Smooth muscle cell of trachea (primary cell): ENCODE data around the gene IL12RB2. TPM values are rescaled to one million over a fixed set of nuclear protein-coding genes. Genes with fewer than 3 reads are reported as not detected.

ENCODE experiments used
- total RNA-seq: library from RNA; depleted of rRNA; stranded (reverse); fragments of >200 nt; gene quantifications from 2 replicates; pipeline ENCODE4 v1.2.1, GENCODE V29; 2014

The IL12RB2 gene, protein sequence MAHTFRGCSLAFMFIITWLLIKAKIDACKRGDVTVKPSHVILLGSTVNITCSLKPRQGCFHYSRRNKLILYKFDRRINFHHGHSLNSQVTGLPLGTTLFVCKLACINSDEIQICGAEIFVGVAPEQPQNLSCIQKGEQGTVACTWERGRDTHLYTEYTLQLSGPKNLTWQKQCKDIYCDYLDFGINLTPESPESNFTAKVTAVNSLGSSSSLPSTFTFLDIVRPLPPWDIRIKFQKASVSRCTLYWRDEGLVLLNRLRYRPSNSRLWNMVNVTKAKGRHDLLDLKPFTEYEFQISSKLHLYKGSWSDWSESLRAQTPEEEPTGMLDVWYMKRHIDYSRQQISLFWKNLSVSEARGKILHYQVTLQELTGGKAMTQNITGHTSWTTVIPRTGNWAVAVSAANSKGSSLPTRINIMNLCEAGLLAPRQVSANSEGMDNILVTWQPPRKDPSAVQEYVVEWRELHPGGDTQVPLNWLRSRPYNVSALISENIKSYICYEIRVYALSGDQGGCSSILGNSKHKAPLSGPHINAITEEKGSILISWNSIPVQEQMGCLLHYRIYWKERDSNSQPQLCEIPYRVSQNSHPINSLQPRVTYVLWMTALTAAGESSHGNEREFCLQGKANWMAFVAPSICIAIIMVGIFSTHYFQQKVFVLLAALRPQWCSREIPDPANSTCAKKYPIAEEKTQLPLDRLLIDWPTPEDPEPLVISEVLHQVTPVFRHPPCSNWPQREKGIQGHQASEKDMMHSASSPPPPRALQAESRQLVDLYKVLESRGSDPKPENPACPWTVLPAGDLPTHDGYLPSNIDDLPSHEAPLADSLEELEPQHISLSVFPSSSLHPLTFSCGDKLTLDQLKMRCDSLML
- total RNA-seq = not detected in 2 replicates

DNA sequence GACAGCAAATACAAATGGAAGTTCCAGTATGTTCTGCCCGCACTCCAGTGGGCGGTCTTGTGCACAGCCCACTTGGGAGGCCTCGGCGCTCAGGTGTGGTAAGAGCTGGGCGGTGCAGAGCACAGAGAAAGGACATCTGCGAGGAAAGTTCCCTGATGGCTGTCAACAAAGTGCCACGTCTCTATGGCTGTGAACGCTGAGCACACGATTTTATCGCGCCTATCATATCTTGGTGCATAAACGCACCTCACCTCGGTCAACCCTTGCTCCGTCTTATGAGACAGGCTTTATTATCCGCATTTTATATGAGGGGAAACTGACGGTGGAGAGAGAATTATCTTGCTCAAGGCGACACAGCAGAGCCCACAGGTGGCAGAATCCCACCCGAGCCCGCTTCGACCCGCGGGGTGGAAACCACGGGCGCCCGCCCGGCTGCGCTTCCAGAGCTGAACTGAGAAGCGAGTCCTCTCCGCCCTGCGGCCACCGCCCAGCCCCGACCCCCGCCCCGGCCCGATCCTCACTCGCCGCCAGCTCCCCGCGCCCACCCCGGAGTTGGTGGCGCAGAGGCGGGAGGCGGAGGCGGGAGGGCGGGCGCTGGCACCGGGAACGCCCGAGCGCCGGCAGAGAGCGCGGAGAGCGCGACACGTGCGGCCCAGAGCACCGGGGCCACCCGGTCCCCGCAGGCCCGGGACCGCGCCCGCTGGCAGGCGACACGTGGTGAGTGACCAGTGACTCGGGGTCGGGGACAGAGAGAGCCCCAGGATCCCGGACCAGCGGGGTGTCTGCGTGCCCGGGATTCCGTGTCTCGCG is at the start of gene IL12RB2:
Gene IL12RB2 (plus strand): TSS at position 623 of the 810 bp plus-strand sequence. CDS start 12,496 bp downstream, outside the sequence.

DNA sequence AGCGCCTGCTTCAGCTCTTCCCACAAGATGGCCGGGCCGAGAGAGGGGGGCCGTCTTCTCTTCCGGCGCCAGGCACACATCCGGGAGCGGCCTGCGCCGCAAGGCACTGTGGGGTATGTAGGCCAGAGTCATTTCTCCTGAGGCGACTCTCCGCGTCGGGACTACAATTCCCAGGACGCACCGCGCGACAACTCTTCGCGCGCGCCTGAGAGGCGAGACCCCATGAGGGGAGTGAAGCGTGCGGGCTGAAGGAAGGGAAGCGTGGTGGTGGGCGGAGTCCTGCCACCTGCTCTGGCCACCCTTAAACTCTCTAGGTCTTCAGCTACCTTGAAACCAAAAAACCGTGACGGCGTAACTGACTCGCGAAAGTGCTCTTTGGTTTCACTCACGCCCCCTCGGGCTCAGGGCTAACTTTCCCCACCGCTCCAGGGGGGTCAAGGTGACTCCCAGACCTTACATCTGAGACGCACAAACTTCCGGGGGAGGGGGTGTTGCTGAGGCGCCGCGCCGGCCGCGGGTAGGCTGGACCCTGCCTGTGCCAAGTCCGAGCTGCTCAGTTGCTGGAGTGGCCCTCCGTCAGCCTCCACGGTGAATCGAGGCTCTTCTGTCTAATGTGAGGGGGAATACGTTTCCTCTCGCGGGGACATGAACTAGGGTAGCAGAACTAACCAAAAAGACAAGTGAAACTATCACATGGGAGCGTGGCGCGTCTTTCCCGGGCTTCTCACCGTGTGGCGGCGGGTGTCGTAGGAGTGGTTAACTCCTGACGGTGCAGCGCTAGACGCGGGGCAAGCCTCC is 122.9 kb downstream of the IL12RB2 start, which contains the start of gene SERBP1:
Gene SERBP1 (minus strand): TSS at position 45 of the 798 bp plus-strand sequence. CDS start 102 bp downstream, outside the sequence.

Other genes starting within 250 kb of the IL12RB2 start
- under 0.01 TPM in 1 of 2 replicates, not detected in the other for gene C1orf141, start 172.9 kb upstream of the IL12RB2 start, total RNA-seq
- gene IL23R, start 141.4 kb upstream of the IL12RB2 start, total RNA-seq = not detected in 2 replicates
- gene SERBP1, start 122.5 kb downstream of the IL12RB2 start, total RNA-seq = 145 and 214 TPM in 2 replicates